Measurements from ENCODE around the gene TGM2. TPM values are rescaled to one million over a fixed set of nuclear protein-coding genes. Genes with fewer than 3 reads are reported as not detected.

Gene TGM2
- polyA plus RNA-seq, 1 donor from 2014 or later: not detected

- no peaks in the 10 kb centered on the region for H3K9me2 ChIP-seq (ENCODE audit: insufficient read depth, low read length)
- H3K4me2 ChIP-seq (ENCODE audit: low read length): no peak overlapping the region
- H4K20me1 ChIP-seq (ENCODE audit: insufficient read depth): no peaks in the 10 kb centered on the region
- H3K36me3 ChIP-seq (ENCODE audit: insufficient read depth, low read length): no peaks in the 10 kb centered on the region
- no peaks in the 10 kb centered on the region for H3K9me3 ChIP-seq (ENCODE audit: low read length)
- no peaks in the 10 kb centered on the region for H3F3A ChIP-seq (ENCODE audit: insufficient read depth, low read length, poor library complexity, severe bottlenecking)
- no peak overlapping the region for H2AFZ ChIP-seq (ENCODE audit: low read depth, low read length)
- H3K9ac ChIP-seq (ENCODE audit: low read length): no peak overlapping the region
- no peaks in the 10 kb centered on the region for H3K27me3 ChIP-seq (ENCODE audit: insufficient read depth, low read depth, low read length)
- H3K79me2 ChIP-seq (replicated peaks; ENCODE audit: insufficient read depth, low read length): no peaks in the 10 kb centered on the region
- TF ChIP-seq SMC3 (conservative IDR thresholded peaks at IDR 0.05; ENCODE audit: poor library complexity) (no peak), RAD21 (conservative IDR thresholded peaks at IDR 0.05) (no peak), POLR2AphosphoS5 (IDR thresholded peaks at IDR 0.05) (no peak), REST (IDR thresholded peaks at IDR 0.05; ENCODE audit: borderline replicate concordance) (no peak)
- no peak overlapping the region for H3K4me3 ChIP-seq (ENCODE audit: low read length)
- no peak overlapping the region for H3K27ac ChIP-seq (ENCODE audit: low read length)
Observed at GRCh38 chr20:38190936-38191371, 25.9 kb upstream of the TGM2 start.

- Histone ChIP-seq H3K9me2 (ENCODE audit: insufficient read depth, low read length) (no peaks in the 10 kb centered on the region), H3F3A (ENCODE audit: insufficient read depth, low read length, poor library complexity, severe bottlenecking) (no peaks in the 10 kb centered on the region), H3K27me3 (ENCODE audit: insufficient read depth, low read depth, low read length) (no peaks in the 10 kb centered on the region), H4K20me1 (ENCODE audit: insufficient read depth) (no peaks in the 10 kb centered on the region), H3K9me3 (ENCODE audit: low read length) (no peaks in the 10 kb centered on the region), H3K4me2 (ENCODE audit: low read length) (no peak overlapping the region), H3K4me3 (ENCODE audit: low read length) (no peak overlapping the region), H3K9ac (ENCODE audit: low read length) (no peak overlapping the region), H3K79me2 (replicated peaks; ENCODE audit: insufficient read depth, low read length) (no peaks in the 10 kb centered on the region), H2AFZ (ENCODE audit: low read depth, low read length) (no peak overlapping the region), H3K27ac (ENCODE audit: low read length) (no peak overlapping the region), H3K36me3 (ENCODE audit: insufficient read depth, low read length) (no peaks in the 10 kb centered on the region)
- TF ChIP-seq SMC3 (conservative IDR thresholded peaks at IDR 0.05; ENCODE audit: poor library complexity) (no peak), MXI1 (conservative IDR thresholded peaks at IDR 0.05; ENCODE audit: poor library complexity, severe bottlenecking) (no peak), RAD21 (conservative IDR thresholded peaks at IDR 0.05) (no peak), CTCF (IDR thresholded peaks at IDR 0.05; ENCODE audit: poor library complexity, severe bottlenecking) (no peak), POLR2AphosphoS5 (IDR thresholded peaks at IDR 0.05) (no peak), REST (IDR thresholded peaks at IDR 0.05; ENCODE audit: borderline replicate concordance) (no peak), TAF1 (IDR thresholded peaks at IDR 0.05; ENCODE audit: low read depth) (no peak), EZH2 (IDR thresholded peaks at IDR 0.05; ENCODE audit: borderline replicate concordance, insufficient read depth, low read length, poor library complexity, severe bottlenecking) (no peak), EP300 (conservative IDR thresholded peaks at IDR 0.05; ENCODE audit: poor library complexity, severe bottlenecking) (no peak)
Observed at GRCh38 chr20:38190166-38190565, 25.1 kb upstream of the TGM2 start.

All from neural cell (in vitro differentiated cells).